Measurements from ENCODE around the gene CCDC60.
A peak's percentile ranks its signal among the peaks of the same experiment; 100 is the strongest.

The CCDC60 gene

GRCh38 chr12:119384340-119384739 lies 49.8 kb downstream of the CCDC60 start:
- no peak for DNase-seq (ENCODE audit: low read depth in 3 of 3)

- DNase-seq (ENCODE audit: low read depth in 3 of 3), result no peak
Measured at GRCh38 chr12:119385659-119386058, 51.1 kb downstream of the CCDC60 start.

- no peak for DNase-seq (ENCODE audit: low read depth in 3 of 3)
Measured at GRCh38 chr12:119389687-119390086, 55.2 kb downstream of the CCDC60 start.

GRCh38 chr12:119391673-119392072 lies 57.1 kb downstream of the CCDC60 start:
- no peak for DNase-seq (ENCODE audit: low read depth in 3 of 3)

- DNase-seq (ENCODE audit: low read depth in 3 of 3), result no peak
Measured at GRCh38 chr12:119393677-119394076, 59.1 kb downstream of the CCDC60 start.

GRCh38 chr12:119397540-119397939 lies 63.0 kb downstream of the CCDC60 start:
- no peak for DNase-seq (ENCODE audit: low read depth in 3 of 3)

- no peak for DNase-seq (ENCODE audit: low read depth in 3 of 3)
Measured at GRCh38 chr12:119398190-119398589, 63.7 kb downstream of the CCDC60 start.

- no peak for DNase-seq (ENCODE audit: low read depth in 3 of 3)
Measured at GRCh38 chr12:119399301-119399700, 64.8 kb downstream of the CCDC60 start.

GRCh38 chr12:119406308-119406707 lies 71.8 kb downstream of the CCDC60 start:
- DNase-seq (ENCODE audit: low read depth in 3 of 3), result no peak

GRCh38 chr12:119406811-119407210 lies 72.3 kb downstream of the CCDC60 start:
- DNase-seq (ENCODE audit: low read depth in 3 of 3), result no peak

- DNase-seq (ENCODE audit: low read depth in 3 of 3), result no peak
Measured at GRCh38 chr12:119409043-119409442, 74.5 kb downstream of the CCDC60 start.

- DNase-seq (ENCODE audit: low read depth in 3 of 3), result no peak
Measured at GRCh38 chr12:119410396-119410795, 75.9 kb downstream of the CCDC60 start.

- DNase-seq (ENCODE audit: low read depth in 3 of 3), result no peak
Measured at GRCh38 chr12:119412306-119412705, 77.8 kb downstream of the CCDC60 start.

- peak; percentile 6 to 12 (median 7) for DNase-seq (ENCODE audit: low read depth in 3 of 3)
Measured at GRCh38 chr12:119412811-119413794, 78.6 kb downstream of the CCDC60 start.

- no peak for DNase-seq (ENCODE audit: low read depth in 3 of 3)
Measured at GRCh38 chr12:119415714-119416113, 81.2 kb downstream of the CCDC60 start.

- DNase-seq (ENCODE audit: low read depth in 3 of 3), result no peak
Measured at GRCh38 chr12:119417440-119417839, 82.9 kb downstream of the CCDC60 start.

GRCh38 chr12:119419381-119419780 lies 84.9 kb downstream of the CCDC60 start:
- no peak for DNase-seq (ENCODE audit: low read depth in 3 of 3)

GRCh38 chr12:119423285-119423684 lies 88.8 kb downstream of the CCDC60 start:
- no peak for DNase-seq (ENCODE audit: low read depth in 3 of 3)

- DNase-seq (ENCODE audit: low read depth in 3 of 3), result no peak
Measured at GRCh38 chr12:119425623-119426022, 91.1 kb downstream of the CCDC60 start.

- no peak for DNase-seq (ENCODE audit: low read depth in 3 of 3)
Measured at GRCh38 chr12:119431151-119431550, 96.6 kb downstream of the CCDC60 start.

GRCh38 chr12:119432949-119433348 lies 98.4 kb downstream of the CCDC60 start:
- DNase-seq (ENCODE audit: low read depth in 3 of 3), result no peak

GRCh38 chr12:119440803-119441360 lies 106.4 kb downstream of the CCDC60 start:
- DNase-seq (ENCODE audit: low read depth in 3 of 3), result no peak

GRCh38 chr12:119444462-119445044 lies 110.0 kb downstream of the CCDC60 start:
- DNase-seq (ENCODE audit: low read depth in 3 of 3), result peak; percentile 13 to 29 (median 14)

Data from stimulated activated CD4-positive, alpha-beta T cell treated with anti-CD3 and anti-CD28 coated beads, TNF-alpha, amount 100 ng/mL, for 48 hours (primary cell).